H1 (cell line): ENCODE data around the gene WSCD2. TPM values are rescaled to one million over a fixed set of nuclear protein-coding genes. Genes with fewer than 3 reads are reported as not detected.

Source experiments
- NANOG ChIP-seq: IDR thresholded peaks from 2 replicates; pipeline ENCODE4 v1.6.1; 2011; ENCODE audit warnings: low read length, low read depth, mild to moderate bottlenecking, inconsistent platforms; ENCODE audit not compliant: insufficient read depth, poor library complexity, severe bottlenecking
- polyA plus RNA-seq, 7 experiments: library from polyadenylated mRNA; depleted of rRNA in 3 of 7; stranded (reverse) in 5 of 7; unstranded in 2 of 7; fragments of >200 nt in 5 of 7; fragments of 200-250 nt in 2 of 7; gene quantifications; 1 replicate in 5 of 7; 2 replicates in 1 of 7; 4 replicates in 1 of 7; pipeline versions ENCODE4 v1.2.1 to v1.2.3, GENCODE V29; 2011 to 2013; ENCODE audit warnings: missing spikeins in 2 of 7, mixed read lengths in 2 of 7
- total RNA-seq: library from RNA; stranded (reverse); fragmentation: NEBNext Ultra II Directional; extraction: Animal tissue kit (Norgen Biotek cat#: 25700); gene quantifications from 2 replicates; pipeline ENCODE4 v1.2.1, GENCODE V29; 2021
- TF ChIP-seq, protein P1 (sequence below): fragments of 300-600 bp; sonication (generic); IDR thresholded peaks from 2 replicates; pipeline ENCODE4 v1.7.1; 2012; ENCODE audit warnings: low read length, moderate library complexity, mild to moderate bottlenecking, inconsistent platforms; ENCODE audit not compliant: insufficient replicate concordance

The WSCD2 gene
- total and polyA plus RNA-seq, 2 of the 8 experiments (the other 6 are each of a cell fraction or from before 2014, with no cell fraction given), result 1.3 to 2.2 TPM

DNA sequence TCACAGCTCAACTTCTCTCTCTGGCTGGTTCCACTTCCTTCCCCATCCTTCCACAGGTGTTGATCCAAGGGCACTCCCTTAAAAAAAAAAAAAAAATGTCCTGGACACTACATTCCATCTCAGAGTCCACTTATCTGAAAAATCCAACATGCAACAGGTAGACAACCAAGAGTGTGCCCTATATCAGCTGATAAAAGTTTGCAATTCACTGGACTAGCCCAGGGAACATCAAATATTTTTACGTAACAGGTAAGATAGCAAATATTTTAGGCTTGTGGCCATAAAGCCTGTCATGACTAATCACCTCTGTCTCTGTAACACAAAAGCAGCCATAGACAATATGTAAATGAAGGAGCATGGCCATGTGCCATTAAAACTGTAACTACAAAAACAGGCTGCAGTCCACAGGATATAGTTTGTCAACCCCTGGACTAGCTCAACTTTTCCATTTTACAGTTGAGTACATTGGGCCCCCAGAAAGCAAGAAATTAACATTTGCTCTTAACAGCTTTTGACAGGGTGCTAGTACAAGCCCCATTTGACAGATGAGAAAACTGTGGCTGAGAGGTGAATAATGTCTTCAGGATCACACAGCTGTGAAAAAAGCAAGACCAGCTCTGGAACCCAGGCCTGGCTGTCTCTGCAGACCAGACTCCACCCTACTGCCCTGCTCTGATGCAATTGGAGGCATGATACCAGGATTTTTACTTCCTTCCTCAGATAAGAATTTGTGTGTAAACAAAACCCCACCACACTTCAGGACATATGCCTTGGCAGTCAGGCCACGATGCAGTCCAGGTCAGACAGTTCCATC, 141.2 kb downstream of the WSCD2 start (continued):
- TF ChIP-seq, protein P1, sequence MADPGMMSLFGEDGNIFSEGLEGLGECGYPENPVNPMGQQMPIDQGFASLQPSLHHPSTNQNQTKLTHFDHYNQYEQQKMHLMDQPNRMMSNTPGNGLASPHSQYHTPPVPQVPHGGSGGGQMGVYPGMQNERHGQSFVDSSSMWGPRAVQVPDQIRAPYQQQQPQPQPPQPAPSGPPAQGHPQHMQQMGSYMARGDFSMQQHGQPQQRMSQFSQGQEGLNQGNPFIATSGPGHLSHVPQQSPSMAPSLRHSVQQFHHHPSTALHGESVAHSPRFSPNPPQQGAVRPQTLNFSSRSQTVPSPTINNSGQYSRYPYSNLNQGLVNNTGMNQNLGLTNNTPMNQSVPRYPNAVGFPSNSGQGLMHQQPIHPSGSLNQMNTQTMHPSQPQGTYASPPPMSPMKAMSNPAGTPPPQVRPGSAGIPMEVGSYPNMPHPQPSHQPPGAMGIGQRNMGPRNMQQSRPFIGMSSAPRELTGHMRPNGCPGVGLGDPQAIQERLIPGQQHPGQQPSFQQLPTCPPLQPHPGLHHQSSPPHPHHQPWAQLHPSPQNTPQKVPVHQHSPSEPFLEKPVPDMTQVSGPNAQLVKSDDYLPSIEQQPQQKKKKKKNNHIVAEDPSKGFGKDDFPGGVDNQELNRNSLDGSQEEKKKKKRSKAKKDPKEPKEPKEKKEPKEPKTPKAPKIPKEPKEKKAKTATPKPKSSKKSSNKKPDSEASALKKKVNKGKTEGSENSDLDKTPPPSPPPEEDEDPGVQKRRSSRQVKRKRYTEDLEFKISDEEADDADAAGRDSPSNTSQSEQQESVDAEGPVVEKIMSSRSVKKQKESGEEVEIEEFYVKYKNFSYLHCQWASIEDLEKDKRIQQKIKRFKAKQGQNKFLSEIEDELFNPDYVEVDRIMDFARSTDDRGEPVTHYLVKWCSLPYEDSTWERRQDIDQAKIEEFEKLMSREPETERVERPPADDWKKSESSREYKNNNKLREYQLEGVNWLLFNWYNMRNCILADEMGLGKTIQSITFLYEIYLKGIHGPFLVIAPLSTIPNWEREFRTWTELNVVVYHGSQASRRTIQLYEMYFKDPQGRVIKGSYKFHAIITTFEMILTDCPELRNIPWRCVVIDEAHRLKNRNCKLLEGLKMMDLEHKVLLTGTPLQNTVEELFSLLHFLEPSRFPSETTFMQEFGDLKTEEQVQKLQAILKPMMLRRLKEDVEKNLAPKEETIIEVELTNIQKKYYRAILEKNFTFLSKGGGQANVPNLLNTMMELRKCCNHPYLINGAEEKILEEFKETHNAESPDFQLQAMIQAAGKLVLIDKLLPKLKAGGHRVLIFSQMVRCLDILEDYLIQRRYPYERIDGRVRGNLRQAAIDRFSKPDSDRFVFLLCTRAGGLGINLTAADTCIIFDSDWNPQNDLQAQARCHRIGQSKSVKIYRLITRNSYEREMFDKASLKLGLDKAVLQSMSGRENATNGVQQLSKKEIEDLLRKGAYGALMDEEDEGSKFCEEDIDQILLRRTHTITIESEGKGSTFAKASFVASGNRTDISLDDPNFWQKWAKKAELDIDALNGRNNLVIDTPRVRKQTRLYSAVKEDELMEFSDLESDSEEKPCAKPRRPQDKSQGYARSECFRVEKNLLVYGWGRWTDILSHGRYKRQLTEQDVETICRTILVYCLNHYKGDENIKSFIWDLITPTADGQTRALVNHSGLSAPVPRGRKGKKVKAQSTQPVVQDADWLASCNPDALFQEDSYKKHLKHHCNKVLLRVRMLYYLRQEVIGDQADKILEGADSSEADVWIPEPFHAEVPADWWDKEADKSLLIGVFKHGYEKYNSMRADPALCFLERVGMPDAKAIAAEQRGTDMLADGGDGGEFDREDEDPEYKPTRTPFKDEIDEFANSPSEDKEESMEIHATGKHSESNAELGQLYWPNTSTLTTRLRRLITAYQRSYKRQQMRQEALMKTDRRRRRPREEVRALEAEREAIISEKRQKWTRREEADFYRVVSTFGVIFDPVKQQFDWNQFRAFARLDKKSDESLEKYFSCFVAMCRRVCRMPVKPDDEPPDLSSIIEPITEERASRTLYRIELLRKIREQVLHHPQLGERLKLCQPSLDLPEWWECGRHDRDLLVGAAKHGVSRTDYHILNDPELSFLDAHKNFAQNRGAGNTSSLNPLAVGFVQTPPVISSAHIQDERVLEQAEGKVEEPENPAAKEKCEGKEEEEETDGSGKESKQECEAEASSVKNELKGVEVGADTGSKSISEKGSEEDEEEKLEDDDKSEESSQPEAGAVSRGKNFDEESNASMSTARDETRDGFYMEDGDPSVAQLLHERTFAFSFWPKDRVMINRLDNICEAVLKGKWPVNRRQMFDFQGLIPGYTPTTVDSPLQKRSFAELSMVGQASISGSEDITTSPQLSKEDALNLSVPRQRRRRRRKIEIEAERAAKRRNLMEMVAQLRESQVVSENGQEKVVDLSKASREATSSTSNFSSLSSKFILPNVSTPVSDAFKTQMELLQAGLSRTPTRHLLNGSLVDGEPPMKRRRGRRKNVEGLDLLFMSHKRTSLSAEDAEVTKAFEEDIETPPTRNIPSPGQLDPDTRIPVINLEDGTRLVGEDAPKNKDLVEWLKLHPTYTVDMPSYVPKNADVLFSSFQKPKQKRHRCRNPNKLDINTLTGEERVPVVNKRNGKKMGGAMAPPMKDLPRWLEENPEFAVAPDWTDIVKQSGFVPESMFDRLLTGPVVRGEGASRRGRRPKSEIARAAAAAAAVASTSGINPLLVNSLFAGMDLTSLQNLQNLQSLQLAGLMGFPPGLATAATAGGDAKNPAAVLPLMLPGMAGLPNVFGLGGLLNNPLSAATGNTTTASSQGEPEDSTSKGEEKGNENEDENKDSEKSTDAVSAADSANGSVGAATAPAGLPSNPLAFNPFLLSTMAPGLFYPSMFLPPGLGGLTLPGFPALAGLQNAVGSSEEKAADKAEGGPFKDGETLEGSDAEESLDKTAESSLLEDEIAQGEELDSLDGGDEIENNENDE, result no peak
- TF ChIP-seq NANOG, result no peak
- TF ChIP-seq, all 59 proteins: peak for 0
